H1 (cell line): ENCODE results near the gene KRTAP21-2.

Experiments used
- EP300 ChIP-seq, 2 experiments: IDR thresholded peaks; 1 replicate in 1 of 2; 2 replicates in 1 of 2; pipeline ENCODE4 v1.6.1; 2011 to 2012; ENCODE audit warnings: low read depth in 2 of 2, low read length in 2 of 2, mild to moderate bottlenecking in 2 of 2, borderline replicate concordance in 1 of 2, inconsistent platforms in 1 of 2, moderate library complexity in 1 of 2
- JUND ChIP-seq: IDR thresholded peaks from 2 replicates; pipeline ENCODE4 v1.6.1; 2011; ENCODE audit warnings: mild to moderate bottlenecking, improper control_type of control experiment, low read length
- TAF1 ChIP-seq: IDR thresholded peaks from 2 replicates; pipeline ENCODE4 v1.6.1; 2011; ENCODE audit warnings: mild to moderate bottlenecking, low read depth, low read length
- ZNF274 ChIP-seq: IDR thresholded peaks from 2 replicates; pipeline ENCODE4 v1.7.0; 2012; ENCODE audit warnings: low read length, borderline replicate concordance; ENCODE audit errors: extremely low read depth
- TF ChIP-seq, protein P1 (sequence below), 3 experiments: IDR thresholded peaks; 1 replicate in 2 of 3; 2 replicates in 1 of 3; pipeline versions ENCODE4 v1.5.1 to v1.6.1; 2011; ENCODE audit warnings: low read length in 3 of 3, mild to moderate bottlenecking in 3 of 3, inconsistent platforms in 2 of 3, low read depth in 1 of 3, moderate library complexity in 1 of 3; ENCODE audit not compliant: insufficient read depth in 1 of 3; ENCODE audit errors: control extremely low read depth in 1 of 3

DNA sequence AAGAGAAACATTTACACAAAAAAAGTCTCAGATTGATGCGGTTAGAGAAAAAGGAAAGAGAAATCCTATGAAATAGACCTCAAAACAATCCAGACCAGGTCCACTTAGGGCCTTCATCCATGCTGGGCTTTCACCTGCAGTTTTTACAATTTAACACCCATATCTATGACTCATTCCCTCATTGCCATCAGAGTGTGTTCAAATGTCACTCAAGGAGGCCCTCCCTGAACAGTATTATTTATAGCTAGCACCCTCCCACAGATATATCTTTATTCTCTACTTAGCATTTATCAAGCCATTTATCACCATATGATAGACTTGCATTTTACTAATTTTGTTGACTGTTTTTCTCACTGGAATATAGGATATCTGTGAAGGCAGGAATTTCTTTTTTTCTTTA is 27.7 kb downstream of the KRTAP21-2 start:
- TF ChIP-seq, protein P1, sequence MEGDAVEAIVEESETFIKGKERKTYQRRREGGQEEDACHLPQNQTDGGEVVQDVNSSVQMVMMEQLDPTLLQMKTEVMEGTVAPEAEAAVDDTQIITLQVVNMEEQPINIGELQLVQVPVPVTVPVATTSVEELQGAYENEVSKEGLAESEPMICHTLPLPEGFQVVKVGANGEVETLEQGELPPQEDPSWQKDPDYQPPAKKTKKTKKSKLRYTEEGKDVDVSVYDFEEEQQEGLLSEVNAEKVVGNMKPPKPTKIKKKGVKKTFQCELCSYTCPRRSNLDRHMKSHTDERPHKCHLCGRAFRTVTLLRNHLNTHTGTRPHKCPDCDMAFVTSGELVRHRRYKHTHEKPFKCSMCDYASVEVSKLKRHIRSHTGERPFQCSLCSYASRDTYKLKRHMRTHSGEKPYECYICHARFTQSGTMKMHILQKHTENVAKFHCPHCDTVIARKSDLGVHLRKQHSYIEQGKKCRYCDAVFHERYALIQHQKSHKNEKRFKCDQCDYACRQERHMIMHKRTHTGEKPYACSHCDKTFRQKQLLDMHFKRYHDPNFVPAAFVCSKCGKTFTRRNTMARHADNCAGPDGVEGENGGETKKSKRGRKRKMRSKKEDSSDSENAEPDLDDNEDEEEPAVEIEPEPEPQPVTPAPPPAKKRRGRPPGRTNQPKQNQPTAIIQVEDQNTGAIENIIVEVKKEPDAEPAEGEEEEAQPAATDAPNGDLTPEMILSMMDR (IDR thresholded peaks at IDR 0.05; ENCODE audit: control extremely low read depth in 1 of 3, insufficient read depth in 1 of 3, low read depth in 1 of 3, low read length in 3 of 3) = no peak
- no peak for TF ChIP-seq JUND
- no peak for TF ChIP-seq EP300 (IDR thresholded peaks at IDR 0.05; ENCODE audit: borderline replicate concordance in 1 of 2, low read depth in 2 of 2, low read length in 2 of 2)
- TF ChIP-seq ZNF274 = no peak
- TF ChIP-seq TAF1 = no peak
